Amniotic epithelial cell (primary cell): ENCODE measurements around the gene FCRL5.
A peak's percentile ranks its signal among the peaks of the same experiment; 100 is the strongest.
"Not testable (repeated sequence)": the region's sequence is repeated elsewhere in the genome, so short reads cannot be mapped to it uniquely, and the experiment has no call there.

Experiments used
- DNase-seq: peaks from one replicate; pipeline ENCODE4 v3.0.0-alpha.2; 2010; ENCODE audit warnings: low read depth

The FCRL5 gene

DNA sequence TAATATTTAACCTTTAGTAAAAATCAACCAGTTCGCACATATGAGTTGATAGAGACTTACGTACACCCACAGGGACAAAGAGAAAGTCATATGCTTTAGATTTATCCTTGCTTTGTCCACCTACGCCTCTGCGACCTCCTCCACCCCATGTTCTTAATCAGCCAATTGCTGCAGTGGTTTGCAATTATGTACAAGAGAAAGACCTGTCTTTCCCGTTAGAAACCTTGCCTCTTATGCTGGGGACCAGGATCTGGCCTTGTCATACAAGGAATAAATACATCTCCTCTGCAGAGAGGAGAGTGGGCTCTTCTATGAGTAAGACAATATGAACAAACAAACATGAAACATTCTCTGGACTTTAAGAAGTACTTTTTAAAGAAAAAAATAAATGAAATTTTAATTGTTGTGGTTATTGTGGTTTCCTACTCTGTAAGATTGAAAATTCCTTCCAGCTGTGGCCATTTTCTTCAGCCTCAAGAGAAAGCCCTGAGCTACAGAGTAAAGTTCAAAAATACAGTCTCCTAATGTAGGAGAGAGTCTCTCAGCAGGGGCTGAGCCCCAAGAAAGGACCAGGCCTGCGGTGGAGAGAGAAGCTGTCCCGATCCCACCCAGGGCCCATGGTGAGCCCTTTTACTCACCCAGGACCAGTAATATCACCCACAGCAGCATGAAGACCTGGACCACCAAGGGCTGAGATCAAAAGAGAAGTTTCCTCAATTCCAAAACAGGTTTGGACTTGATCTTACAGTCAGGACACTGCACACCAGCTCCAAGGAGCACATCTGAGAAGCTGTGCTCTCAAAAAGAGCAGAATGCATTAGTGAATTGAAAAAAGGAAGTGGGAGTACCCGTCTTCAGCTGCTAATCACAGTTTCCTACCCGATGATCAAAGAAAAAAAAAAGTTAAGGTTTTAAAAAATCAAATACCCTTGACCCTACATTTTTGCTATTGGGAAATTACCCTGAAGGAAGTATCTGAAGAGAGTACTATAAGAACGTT is at the start of gene FCRL5:
FCRL5 (minus strand) TSS at position 822 of the 1,000 bp plus-strand sequence; CDS start at position 669, 153 bp downstream.
- no peak for DNase-seq

DNA sequence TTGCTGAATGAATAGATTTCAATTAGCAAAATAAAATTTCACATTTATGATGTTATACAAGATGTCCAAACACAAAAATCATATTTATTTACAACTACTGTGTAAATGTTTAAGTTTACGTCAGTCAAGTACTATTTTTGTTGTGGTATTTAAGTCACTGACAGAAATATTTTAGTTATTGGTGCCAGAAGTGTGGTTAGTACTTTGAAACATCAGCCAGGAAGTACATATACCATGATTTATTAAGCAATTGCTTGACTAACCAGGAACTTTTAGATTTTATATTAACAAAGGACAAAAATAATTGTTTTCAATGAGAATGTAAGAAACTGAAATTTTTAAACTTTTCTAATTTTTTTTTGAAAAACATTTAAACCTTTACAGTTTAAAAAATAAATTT is 47.9 kb upstream of the FCRL5 start:
- no peak for DNase-seq

DNA sequence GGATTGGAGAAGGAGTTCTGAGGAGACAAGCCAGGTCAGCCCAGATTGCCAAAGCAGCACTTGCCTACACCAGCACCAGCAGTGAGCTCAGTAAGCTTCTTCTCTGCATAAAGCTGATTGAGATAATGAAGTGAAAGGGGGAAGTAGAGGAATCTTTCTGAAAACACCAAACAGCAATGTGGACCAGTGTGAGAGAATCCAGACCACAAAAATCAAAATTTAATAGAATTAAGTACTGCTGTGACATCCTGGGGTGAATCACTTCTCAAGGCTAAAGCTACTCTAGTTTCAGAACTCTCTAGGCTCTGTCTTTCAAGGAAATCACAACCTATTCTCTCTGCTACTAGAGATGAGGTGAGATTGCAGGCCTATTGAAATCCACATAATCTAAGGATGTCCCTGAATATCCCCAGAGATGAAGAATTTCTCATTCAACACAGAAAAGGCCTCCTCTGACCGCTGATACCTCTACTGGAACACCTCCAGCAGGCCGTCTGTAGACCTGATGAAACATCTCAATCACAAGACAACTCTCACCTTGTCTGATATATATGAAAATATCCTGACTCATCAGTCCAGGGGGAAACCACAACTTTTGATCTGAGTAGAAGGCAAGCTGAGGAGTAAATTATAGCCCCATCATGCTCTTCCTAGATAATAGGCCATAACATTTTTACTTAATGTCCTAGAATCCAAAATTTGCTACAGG is 45.8 kb upstream of the FCRL5 start, which contains the start of gene FCRL4:
FCRL4 (minus strand) TSS at position 127 of the 709 bp plus-strand sequence. CDS start 141 bp downstream, outside the sequence.
- no peak for DNase-seq

DNA sequence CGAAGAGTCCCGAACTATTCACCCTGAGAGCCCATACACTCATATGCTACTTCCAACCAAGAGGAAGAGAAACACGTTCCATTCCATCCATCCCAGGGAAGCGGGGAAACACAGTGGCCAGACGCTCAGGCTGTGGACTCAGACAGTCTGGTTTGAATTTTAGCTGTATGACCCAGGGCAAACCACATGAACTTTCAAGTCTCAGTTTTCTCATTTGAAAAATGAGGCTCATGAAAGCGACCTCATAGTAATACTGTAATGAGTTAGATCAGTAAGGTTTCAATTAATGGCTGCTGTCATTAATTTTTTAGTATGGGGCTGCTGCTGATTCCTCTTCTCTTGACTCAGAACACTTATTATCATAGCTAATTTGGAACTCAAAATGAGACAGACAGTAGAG is 44.1 kb upstream of the FCRL5 start:
- no peak for DNase-seq

DNA sequence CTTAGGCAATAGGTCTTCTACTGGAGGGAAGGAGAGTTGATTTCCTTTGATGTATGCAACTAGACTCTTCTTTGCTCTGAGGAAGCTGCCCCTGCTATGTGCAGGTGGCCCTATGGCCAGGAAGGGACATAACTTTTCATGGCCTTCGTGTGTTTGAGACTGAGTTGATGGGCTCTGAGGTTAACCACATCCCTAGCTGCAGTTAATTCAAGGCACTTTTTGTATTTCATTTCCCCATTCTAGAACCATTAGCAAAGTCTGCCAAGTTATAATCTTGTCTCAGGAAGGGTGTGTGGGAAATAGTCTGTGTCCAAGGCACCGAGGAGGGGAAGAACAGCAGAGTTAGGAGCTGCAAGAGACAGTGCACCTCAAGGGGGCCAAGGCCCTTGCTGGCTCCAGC is 43.0 kb upstream of the FCRL5 start:
- DNase-seq: no peak

DNA sequence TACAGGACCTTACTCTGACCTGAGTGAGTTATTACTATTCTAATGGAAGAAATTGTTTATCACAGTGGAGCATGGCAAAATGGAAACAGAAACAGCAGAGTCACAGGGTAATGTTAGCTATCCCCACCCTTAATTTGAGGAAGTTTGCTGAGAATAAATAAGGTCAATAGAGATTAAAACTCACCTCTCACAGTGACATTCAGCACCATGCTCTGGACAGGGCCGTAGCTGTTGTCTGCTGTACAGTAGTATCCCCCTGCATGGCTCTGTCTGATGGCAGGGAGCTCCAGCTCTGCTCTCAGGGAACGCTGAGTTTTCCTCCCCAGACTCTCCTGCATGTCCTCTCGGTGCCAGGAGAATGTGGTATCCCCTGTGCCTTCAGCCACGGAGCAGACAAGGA is 33.7 kb upstream of the FCRL5 start:
- DNase-seq: no peak

DNA sequence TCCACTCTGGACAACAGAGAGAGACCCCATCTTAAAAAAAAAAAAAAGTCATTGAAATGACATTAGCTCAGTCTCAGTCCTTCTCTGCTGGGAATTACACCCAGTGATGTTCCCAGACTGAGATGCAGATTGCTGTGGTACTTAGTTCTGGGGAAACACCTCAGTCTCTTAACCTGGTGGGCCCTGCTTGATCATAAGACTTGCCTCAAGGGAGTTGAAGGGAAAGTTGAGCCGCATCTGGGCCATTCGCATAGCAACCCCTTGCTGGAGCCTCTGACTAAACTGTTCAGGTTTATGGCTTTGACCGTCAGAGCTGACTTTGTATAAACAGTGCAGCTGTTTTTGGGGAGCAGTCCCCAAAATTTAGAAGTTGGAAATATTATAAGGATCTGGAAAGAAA is 32.2 kb upstream of the FCRL5 start:
- no peak for DNase-seq

DNA sequence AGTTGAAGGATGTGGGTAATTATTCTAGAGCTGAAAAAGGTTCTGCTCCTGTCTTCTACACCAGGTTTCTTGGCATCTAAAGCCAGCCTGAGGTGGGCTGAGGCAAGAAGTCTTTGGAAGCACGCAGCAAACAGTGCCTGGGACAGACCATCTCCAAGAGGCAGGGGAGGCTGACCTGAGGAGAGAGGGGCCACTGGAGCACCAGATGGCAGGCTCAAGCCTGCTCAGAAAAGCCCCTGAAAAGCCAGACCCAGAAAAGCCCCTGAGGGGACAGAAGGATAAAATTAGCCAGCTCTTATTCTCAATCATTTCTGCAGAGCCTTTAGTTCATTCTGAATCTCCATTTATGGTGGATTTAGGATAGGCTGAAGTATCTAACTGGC is 28.5 kb upstream of the FCRL5 start:
- DNase-seq: no peak

DNA sequence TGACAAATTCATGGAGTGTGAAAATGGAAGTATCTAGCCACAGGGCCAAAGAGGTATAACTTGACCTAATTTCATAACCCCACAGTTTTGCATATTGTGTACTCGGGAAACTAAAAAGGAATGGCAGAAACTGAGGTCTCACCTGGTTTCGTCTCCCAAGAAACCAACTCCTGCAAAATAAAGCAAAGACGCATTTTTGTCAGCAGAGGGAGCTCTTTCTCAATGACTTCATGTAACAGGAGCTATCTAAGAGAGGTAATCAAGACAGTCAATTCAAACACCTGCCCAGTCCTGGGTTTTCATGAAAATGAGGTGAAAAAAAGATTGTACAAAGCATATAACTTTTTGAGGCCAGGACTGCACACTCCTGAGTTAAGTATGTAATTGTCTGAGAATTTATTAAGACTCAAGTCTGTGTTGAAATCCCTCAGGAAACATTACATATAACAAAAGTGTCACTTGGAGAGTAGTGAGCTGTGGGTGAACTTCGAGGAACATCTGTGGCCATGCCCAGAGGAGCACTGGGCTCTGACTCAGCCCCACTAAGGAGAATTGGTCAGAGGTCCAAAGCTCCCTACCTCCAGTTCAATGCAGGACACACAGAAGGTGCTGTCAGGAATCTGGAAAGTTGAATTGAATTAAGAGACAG is 28.0 kb upstream of the FCRL5 start:
- peak; percentile 52 for DNase-seq

DNA sequence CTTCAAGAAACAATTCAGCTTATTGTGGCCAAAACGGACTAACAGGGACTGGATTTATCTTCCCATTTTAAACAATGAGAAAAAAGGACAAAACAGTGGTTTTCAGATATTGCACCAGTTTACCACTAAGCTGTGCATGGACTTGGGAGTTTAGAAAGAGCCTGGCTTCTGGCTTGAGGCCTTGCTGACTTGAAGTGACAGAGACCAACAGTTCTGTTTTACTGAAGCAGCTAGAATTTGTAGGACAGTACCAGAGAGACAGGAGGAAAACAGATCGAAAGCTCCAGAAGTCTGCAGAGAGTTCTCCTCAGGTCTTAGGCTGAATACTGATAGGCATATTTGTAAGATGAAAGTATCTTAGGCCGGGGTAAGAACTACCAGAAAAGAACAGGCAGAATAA is 25.1 kb upstream of the FCRL5 start:
- no peak for DNase-seq

DNA sequence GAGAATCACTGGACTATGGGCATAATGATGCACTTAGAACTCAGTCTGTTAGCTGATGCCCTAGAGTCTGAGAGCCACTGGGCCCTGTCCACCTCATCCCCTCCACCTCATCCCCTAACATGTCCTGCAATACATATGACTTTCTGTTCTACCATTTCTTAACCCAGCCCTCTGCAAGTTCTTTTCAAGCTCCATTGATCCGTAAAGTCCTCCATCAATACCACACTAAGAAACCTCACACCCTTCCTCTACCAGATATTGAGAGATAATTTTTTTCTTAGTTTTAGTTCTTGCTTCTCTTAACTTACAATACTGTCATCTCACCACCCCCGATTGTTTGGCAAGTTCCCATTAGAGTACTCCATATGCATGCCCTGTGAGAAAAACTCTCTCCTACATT is 23.4 kb upstream of the FCRL5 start:
- DNase-seq: no peak

DNA sequence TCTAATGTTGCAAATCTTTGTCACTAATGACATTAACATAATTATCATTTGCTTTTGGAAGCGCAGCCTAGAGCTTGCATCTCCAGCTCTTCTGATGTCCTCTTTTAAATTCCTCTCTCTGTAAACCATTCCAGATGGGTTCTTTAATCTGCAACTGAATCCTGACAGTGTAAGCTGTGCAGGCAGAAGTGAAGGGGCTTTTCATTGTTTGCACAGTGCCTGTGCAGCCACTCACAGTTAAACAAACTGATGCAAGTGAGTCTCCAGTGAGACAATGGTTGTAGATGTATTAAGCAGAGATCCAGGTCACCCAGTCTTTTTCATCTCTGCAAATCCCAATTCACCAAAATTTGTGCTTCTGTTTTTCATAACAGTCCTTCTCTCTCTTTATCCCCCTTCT is 22.5 kb upstream of the FCRL5 start:
- no peak for DNase-seq

DNA sequence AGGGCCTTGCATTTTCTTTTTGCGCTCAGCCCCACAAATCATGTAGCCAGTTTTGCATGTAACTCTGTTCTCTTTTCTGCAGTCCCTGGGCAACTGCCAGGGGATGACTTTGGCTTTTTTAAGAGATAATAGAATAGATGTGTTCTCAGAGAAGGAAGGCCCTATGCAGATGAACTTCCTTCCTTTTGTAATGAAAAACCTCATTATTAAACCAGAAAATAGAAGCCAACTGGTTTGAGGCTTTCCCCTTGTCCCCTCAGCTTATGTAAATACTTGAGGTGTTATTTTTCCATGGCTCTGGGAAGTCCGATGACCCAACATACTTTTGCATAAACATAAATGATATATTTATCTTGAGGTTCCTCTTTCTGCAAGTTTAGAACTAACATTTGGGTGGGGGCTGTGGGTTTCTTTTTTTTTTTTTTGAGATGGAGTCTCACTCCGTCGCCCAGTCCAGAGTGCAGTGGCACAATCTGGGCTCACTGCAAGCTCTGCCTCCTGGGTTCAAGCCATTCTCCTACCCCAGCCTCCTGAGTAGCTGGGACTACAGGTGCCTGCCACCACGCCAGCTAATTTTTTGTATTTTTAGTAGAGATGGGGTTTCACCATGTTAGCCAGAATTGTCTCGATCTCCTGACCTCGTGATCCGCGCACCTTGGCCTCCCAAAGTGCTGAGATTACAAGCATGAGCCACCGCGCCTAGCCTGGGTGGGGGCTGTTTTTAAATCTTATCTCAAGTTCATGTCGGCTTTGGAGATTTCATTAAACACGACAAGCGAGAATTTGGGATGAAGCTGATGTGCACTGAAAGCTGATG is 14.4 kb upstream of the FCRL5 start:
- no peak for DNase-seq

DNA sequence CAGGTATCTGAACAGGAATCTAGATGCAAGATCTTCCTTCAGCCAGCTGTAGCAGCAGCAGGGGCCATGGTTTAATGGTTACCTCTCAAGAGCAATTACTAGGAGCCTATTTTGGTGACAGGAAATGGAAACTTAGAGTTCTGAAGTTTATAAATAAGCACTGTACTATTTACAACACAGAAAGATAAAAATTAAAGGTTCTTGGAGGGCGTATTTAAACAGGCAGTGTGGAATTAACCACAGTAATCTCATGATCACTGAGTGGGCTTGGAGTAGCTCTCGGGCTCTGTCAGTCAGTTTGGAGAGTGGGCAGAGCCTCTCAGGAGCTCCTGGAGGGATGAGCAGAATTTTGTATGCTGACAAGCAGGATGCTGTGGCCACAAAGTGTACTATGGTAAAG is 10.2 kb upstream of the FCRL5 start:
- no peak for DNase-seq

DNA sequence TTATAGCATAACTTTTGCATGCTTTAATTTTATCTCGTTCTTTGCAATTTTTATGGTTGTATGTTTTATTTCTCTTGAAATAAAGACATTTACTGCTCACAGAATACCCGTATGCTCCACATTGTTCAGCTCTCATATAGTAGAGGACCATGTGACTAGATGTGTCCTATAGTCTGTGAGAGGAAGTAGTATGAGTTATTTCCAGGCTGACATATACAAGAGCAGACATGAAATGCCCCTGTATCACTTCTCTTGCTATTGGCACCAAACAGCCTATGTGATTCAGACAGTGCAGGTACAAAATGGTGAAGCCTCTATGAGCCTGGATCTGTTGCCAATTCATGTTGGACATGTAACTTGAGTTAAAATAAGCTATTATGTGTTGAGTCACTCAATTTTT is 5.8 kb upstream of the FCRL5 start:
- DNase-seq: no peak

DNA sequence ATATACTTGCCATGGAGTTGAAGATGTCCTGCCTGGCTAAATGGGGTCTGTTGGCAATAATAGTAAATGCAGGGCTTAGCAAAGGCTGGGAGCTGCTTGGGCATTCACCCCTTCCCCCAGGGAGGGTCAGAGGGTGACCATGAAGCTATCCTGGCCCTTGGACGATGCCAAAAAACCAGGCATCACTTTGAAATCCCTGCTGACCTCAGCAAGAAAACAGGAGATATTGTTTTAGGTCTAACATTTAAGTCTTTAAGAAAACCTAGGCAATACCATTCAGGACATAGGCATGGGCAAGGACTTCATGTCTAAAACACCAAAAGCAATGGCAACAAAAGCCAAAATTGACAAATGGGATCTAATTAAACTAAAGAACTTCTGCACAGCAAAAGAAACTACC is 4.2 kb downstream of the FCRL5 start:
- DNase-seq: not testable (repeated sequence)

DNA sequence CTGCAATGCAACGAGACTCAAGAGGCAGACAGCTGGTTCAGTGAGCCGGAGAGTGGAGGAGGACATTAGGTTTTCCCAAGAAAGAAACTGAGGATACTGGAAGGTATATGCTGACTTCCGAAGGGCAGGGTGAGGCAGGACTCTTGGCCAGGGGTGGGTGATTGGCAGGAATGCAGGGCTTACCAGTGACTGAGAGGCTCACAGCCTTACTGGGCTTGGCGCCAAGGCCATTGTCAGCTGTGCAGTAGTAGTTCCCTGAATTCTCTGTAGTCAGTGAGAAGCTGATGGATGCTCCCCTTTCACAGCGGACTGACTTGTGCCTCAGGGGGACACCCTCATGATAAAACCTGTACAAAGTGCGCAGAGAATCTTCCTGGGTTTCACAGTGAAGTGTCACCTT is 9.6 kb downstream of the FCRL5 start:
- no peak for DNase-seq

DNA sequence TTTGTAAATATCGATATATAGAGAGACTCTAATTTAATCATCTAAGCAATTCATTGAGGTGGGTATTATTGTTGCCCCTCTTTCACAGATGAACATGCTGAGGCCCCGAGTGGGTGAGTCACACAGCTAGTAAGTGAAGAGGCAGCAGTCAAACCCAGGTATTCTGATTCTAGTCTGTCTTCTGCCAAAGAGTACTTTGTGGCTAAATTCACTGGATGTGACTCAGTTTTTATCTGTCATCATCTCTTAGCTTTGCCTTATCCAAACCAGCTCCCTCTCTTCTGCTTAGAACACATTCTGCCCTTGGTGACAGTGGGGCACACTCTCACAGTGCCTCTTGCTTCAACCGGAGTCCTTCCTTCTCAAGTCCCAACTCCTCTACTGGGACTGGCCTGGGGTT is 11.5 kb downstream of the FCRL5 start:
- no peak for DNase-seq

DNA sequence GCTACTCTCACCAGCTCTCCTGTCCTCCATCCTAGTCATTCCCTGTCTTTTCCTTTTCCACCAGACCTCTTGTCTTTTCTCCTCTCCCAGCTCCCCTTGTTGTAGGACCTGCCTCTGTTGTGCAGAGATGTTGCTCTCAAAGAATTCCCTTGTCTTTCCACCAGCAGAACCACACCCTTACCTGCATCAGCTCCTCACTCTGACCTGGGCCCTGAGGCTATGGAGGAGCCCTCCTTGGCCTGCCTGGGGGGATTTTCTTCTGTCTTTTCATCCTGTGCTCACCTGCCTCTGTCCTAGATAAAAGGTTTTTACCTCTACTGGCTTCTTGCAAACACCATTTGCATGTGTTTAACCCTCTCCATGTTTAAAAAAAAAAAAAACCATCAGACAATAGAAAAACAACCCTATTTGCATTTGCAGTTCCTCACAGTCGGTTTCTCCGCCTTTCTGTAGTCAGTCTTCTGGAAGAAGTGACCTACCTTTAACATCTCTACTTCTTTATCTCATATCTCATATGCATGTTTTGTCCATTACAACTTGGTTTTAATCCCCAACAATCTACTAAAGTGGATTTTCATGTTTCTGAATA is 12.1 kb downstream of the FCRL5 start:
- no peak for DNase-seq

DNA sequence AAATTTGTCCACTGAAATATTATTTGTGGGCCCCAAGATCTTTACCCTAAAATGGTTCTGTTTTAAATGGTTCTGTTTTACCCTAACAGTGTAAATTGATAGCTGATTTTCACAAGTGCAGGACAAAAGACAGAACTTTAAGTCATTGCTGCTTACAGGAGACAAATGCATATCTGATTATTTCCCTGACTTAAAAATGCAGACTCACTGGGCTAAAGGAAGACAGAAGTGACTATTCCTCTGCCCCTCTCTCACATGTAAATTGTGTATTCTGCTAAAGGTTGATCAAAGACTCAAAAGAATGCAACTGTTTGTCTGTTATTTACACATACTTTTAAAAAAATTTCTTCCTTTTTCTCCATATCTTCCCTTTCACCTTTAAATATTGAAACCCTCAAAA is 12.7 kb downstream of the FCRL5 start:
- no peak for DNase-seq

DNA sequence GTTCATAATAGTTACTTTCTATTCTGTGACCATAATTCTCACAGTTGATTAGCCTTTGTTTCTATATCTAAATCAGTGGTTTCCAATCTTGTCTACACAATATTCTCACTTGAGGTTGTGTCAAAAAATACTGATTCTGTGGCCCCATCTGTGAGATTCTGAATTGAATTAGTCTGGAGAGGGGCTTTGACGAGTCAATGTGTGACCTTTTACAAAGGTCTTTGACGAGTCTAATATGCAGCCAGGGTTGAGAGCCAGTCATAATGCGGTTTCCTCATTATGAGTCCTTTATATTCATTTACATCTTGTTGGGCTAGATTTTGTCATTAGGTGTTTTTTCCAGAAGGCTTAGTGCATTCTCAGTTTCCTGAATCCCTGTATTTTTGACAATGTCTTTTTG is 19.7 kb downstream of the FCRL5 start:
- no peak for DNase-seq
